ENCODE results near the gene SLC4A2.

SLC4A2 gene

DNA sequence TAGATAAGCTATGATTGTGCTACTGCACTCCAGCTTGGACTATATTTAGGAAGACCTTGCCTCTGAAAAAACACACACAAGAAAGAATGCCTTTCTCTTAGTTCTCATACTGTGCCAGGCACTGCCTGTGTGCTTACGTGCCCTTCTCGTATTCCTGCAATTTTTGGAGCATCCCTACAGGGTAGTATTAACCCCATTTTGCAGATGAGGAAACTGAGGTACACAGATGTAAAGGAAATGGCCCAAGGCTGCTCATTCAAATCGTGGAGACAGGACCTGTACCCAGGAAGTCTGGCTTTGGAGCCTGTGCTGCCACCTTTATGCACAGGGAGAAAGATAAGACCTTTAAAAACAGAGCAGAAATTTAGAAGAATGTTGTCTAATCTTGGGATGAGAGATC lies 43.6 kb downstream of the SLC4A2 start:
- DNase-seq (ENCODE audit: low read depth): no peak
- no peak overlapping the region for H3K4me3 ChIP-seq (ENCODE audit: control insufficient read depth, low read depth, low read length)
- TF ChIP-seq, protein P1, sequence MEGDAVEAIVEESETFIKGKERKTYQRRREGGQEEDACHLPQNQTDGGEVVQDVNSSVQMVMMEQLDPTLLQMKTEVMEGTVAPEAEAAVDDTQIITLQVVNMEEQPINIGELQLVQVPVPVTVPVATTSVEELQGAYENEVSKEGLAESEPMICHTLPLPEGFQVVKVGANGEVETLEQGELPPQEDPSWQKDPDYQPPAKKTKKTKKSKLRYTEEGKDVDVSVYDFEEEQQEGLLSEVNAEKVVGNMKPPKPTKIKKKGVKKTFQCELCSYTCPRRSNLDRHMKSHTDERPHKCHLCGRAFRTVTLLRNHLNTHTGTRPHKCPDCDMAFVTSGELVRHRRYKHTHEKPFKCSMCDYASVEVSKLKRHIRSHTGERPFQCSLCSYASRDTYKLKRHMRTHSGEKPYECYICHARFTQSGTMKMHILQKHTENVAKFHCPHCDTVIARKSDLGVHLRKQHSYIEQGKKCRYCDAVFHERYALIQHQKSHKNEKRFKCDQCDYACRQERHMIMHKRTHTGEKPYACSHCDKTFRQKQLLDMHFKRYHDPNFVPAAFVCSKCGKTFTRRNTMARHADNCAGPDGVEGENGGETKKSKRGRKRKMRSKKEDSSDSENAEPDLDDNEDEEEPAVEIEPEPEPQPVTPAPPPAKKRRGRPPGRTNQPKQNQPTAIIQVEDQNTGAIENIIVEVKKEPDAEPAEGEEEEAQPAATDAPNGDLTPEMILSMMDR (IDR thresholded peaks at IDR 0.05; ENCODE audit: control insufficient read depth, insufficient read depth, low read depth, low read length, missing control alignments): no peak

DNA sequence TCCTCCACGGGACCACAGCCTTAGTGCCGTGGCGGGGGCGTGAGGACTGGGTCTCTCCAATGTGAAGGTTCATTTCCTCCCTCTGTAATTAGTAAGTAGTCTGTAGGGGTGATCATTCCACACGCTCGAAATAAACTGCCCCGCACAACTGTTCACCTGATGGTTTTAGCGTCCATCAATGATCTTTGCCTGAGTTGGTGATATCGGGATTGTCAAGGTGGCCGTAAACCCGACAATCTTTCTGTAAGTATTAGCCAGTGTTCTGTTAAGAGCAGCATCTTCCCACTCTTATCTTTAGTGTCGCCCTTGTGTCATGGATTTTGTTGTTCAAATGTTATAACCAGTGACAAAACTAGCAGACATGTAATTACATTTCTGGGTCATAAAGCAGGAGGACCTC lies 44.6 kb downstream of the SLC4A2 start:
- H3K4me3 ChIP-seq (ENCODE audit: control insufficient read depth, low read depth, low read length): no peak overlapping the region
- TF ChIP-seq, protein P1 (IDR thresholded peaks at IDR 0.05; ENCODE audit: control insufficient read depth, insufficient read depth, low read depth, low read length, missing control alignments): no peak
- no peak for DNase-seq (ENCODE audit: low read depth)

DNA sequence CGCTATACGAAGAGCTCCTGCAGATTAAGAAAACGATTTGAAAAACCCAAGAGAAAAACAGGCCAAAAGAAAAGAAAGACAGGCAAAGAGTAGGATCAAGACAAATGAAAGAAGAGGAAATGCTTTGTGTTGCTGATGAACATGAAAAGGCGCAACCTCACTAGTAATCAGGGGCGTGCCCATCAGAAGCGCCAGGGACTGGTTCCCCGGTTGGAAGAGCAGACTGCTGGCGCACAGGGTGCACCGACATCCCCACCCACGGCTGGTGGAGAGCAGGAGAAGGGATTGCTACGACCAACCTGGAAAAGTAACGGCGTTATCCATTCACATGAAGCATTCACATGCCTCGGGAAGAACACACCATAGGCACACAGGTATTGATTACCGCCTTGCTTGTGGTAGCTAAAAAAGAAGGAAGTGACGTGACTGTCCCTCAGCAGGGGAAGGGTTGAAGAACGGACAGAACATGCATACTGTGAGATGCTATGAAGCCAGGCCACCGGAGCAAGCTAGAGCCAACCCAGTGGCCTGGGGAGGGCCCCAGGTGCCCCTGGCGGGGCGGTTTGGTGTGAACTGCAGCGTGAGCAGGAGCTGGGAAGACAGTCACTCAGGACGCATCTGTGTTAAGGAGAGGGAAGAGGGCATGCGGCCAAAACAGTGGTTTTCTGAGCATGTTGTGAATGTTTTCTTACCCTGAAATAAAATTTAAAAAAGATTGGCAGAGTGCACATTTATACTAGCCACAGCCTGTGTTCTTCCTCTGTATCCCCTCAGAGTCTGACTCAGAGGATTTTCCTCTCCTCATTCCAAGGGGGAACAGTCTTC lies 45.2 kb downstream of the SLC4A2 start:
- H3K4me3 ChIP-seq (ENCODE audit: control insufficient read depth, low read depth, low read length): no peak overlapping the region
- TF ChIP-seq, protein P1 (IDR thresholded peaks at IDR 0.05; ENCODE audit: control insufficient read depth, insufficient read depth, low read depth, low read length, missing control alignments): no peak
- DNase-seq (ENCODE audit: low read depth): no peak

- H3K4me3 ChIP-seq (ENCODE audit: control insufficient read depth, low read depth, low read length): no peak overlapping the region
- TF ChIP-seq, protein P1 (IDR thresholded peaks at IDR 0.05; ENCODE audit: control insufficient read depth, insufficient read depth, low read depth, low read length, missing control alignments): no peak
- DNase-seq (ENCODE audit: low read depth): no peak
Measured at GRCh38 chr7:151107882-151108281, 48.5 kb downstream of the SLC4A2 start.

DNA sequence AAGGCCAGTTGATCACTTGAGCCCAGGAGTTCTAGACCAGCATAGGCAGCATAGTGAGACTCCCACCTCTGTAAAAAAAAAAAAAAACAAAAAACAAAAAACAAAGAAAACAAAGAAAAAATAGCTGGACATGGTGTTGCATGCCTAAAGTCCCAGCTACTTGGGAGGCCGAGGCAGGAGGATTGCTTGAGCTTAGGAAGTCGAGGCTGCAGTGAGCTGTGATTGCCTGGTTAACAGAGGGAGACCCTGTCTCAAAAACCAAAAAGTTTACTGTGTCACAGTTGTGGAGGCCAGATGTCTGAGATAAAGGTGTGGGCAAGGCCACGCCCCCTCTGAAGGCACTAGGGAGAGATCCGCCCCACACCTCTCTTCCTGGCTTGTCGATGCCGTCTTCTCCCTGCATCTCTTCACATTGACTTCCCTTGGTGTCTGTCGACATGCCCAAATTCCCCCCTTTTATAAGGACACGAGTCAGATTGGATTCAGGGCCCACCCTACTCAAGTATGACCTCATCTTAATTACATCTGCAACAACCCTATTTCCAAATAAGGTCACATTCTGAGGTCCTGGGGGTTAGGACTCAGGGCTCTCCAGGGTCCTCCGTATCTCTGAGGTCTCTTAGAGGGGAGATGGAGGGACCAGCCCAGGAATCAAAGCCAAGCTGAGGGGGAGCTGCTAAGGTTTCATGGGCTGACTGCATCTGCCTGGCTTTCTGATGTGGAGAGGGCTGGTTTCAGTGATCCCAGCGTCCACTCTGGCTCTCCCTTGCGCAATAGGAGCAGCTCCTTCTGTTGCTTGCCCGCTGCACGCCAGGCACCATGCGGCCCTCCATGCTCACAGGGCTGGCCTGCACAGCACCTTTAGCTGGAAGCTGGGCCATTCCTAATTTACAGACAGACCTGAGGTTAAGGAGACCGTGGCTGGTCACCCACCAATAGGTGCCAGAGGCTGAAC lies 50.0 kb downstream of the SLC4A2 start:
- H3K4me3 ChIP-seq (ENCODE audit: control insufficient read depth, low read depth, low read length): no peak overlapping the region
- TF ChIP-seq, protein P1 (IDR thresholded peaks at IDR 0.05; ENCODE audit: control insufficient read depth, insufficient read depth, low read depth, low read length, missing control alignments): no peak

GRCh38 chr7:151110236-151110940 lies 51.0 kb downstream of the SLC4A2 start:
- no peak overlapping the region for H3K4me3 ChIP-seq (ENCODE audit: control insufficient read depth, low read depth, low read length)
- TF ChIP-seq, protein P1 (IDR thresholded peaks at IDR 0.05; ENCODE audit: control insufficient read depth, insufficient read depth, low read depth, low read length, missing control alignments): no peak
- DNase-seq (ENCODE audit: low read depth): no peak

More for the DNA sequence above, 50.0 kb downstream of the SLC4A2 start:
- no peak for DNase-seq (ENCODE audit: low read depth)

Measured in AG09309 (cell line).